A172 (cell line): ENCODE results near the gene STK32C. TPM values are rescaled to one million over a fixed set of nuclear protein-coding genes. Genes with fewer than 3 reads are reported as not detected.

Source experiments
- DNase-seq: peaks from one replicate; pipeline ENCODE4 v3.0.0-alpha.2; 2015; ENCODE audit warnings: low spot score
- total RNA-seq: library from RNA; depleted of rRNA; stranded (reverse); fragments of >200 nt; shearing (Covaris generic); gene quantifications from 2 replicates; pipeline ENCODE4 v1.2.3, GENCODE V29; 2014

The STK32C gene
- total RNA-seq, 1 experiment from 2014 or later, result 23.0 TPM

DNA sequence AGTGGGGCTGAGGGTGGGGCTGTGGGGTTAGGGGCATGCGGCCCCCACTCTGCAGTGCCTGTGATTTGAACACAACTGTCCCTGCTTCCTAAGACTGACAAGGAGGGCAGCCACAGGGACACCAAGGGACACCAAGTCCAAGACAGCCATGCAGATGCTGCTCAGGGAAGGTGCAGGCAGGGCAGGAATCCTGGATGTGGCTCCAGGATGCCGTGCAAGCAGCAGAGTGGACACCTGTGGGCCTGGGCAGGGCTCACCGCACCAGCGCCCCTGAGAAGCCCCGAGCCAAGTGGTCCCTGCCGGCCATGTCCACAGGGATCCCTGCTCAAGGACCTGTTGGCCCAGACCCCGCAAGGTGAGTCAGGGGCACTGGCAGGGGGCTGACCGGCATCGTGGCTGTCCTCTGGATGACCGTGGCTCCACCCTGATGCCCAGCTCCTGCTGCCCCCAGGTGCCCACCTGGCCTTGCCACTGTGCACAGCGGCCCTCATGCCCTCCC, 58.5 kb downstream of the STK32C start:
- DNase-seq, result no peak

DNA sequence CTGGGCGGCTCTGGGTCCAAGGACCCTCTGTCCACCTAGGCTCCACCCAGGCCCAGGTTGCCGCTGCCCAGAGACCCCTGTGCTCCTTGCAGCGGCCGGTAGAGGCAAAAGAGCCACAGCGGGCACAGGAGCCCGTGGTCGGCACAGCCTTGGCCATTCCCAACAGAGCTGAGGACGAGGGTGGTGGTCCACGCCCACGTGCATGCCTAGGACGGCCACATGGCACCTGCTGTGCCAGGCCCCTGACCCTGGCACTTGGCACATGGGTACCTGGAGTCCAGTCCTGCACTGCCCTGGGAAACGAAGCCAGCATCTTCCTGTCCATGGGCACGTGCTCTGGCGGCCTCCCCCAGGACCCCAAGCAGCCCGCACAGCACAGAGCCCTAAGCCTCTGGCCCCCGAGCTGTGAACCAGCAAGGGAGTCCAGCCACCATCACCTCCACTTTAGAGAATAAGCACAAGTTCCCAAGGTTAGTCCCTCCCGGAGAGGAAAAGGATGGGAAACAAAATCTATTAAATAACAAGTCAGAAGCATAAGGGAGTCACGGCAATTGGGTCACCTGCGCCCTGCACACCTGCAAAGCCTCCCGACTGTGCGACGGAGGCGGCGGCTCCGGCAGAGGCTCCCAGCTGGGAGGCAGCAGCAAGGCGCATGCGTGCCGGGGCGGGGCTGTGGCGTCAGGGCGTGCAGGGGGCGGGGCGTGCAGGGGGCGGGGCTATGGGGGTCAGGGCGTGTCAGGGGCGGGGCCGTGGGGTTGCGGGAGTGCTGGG, 59.1 kb downstream of the STK32C start:
- no peak for DNase-seq

DNA sequence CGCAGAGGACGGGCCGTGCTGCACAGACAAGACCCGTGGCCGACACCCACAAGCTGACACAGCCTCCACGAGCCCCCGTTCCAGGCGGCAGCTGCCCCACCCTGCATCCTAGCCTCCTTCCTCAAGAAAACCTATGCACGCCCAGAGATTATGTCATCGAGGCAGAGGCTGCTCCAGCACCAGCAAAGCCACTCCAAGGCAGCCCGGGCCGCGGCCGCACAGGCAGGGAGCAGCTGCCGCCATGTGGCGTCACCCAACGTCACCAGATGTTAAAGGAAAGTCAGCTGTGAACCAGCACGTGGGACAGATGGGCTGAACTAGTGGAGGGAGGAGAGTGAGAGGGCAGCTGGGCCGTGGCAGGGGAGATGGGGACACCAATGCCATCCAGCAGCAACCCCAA, 59.8 kb downstream of the STK32C start:
- no peak for DNase-seq

DNA sequence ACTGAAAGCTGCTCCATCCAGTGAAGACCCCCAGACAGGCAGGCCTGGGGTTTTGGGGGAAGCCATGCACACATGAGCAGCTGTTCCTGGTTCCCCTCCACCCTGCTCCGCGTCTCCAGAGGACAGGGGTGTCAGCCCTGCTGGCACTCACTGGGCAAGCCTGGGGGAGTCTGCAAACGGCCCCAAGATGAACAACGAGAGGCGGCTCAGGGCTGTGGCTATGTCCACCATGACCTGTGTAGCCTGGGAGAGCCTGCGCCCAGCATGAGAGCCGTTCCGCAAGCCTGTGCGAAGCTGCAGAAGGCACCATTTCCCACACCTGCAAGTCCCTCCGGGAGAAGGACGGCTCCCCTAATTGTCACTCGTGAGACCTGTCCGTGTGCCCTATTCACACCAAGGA, 61.5 kb downstream of the STK32C start:
- no peak for DNase-seq

DNA sequence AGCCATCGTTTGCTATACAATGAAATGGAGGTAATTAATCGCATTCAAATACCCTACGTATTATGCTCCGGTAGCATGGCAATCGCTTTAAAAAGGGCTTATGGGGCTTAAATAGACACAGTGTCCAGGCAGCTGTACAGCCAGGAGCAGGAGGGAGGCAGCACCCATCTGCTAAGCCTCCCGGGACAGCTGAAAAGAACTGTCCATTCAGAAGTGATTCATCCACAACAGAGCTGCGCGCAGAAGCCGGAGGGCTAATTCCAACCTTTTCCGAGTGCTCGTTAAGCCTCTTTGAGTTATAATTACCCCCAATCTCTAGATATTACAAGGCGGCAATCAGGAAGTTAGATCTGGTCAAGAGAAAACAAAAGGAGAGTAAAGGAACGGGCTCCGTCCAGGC, 62.7 kb downstream of the STK32C start:
- no peak for DNase-seq

DNA sequence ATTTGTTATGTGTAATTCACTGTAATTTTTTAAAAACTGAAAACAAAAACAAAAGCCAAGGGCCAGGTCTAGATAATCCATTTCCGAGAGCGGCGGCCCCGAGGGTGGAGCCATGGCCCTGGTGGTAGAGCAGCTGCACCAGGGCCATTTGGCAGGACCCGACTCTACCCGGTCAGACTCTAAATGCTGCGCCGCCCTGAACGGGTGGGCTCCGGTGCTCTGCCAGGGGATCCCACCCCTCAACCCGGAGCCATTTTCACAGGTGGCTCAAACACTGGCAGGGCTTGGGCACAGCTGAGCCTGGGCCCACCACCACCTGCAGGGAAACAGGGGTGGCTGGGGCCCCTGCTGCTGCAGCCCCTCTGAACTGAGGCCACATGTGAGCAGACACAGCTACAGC, 64.1 kb downstream of the STK32C start:
- no peak for DNase-seq

DNA sequence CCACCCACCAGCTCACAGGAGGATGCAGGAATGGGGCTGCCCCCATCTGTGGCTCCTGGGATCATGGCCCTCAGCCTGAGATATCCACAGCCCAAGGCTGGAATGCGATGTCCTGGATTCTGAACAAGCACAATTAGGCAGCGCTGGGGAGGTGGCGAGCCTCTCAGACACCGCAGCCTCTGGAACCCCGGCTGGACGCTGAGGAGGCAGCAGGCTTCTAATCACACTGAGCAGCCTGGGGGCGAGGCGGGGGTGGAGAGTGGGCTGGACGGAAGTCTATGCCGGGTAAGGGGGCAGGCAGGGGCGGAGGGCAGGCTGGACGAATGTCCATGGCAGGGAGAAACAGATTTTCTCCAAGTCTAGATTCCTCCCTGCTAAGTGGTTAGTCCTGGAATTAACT, 64.6 kb downstream of the STK32C start:
- no peak for DNase-seq

DNA sequence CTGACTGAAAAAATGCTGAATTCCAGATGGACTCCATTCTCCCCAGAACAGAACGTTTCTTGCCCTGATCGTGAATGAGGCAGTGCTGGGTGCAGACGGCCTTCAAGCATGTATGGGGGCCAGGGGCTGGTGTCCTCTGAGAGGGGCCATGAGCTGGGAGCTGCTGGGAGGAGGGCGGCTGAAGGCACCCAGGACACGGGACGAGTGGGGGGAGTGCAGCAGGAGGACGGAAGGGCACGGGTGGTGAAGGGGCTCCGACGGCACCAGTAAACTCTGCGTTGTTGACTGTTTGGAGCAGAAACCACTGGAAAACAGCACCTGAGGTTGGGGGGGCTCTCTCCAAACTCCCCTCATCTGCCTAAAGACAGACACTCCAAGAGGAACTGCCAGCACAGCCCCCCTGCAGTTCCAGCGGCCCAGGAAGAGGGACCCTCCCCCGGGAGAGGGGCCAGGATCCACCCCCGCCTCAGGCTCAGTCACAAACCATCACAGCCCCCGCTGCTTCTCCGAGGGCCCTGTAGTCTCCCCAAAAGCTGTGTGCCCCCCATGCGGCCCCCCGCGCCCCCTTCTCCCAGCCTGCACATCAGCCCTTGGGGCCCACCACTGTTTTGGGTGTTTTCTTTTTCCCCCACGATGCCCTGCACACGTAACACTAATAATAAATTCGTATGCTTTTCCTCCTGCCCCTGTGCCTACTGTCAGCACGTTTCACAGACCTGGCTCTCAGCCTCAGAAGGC, 65.5 kb downstream of the STK32C start:
- no peak for DNase-seq

DNA sequence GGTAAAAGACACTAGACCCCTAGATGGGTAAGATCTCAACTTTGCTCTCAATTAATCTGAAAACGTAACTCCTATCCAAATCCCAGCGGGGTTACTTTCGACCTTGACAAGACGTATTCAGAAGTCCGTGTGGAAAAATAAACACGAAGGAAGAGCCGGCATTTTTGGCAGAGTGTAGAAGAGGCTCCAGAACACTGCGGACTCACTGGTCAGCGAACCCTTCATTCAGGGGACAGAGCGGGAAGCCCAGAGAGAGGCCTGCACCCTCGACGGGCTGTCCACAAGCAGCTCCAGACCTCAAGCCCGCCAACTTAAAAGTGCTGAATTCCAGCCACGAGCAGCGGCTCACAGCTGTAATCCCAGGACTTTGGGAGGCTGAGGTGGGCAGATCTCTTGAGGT, 66.3 kb downstream of the STK32C start:
- no peak for DNase-seq

DNA sequence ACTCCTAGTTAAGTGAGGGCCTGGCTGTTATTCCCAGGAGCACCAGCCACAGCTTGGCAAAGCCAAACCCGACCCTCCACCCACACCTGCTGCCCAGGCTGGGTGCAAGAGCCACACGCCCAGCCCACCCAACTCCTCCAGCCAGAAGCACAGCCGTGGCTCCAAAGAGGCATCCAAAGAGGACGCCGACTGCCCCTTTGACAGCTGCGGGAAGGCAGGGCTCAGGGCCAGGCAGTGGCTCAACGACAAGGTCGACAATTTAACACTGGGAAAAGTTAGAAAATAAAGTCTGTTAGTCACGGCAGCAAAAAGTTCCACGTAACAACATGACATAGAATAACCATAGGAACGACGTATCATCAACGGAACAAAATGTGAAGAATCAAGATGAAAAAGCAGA, 66.7 kb downstream of the STK32C start:
- no peak for DNase-seq

DNA sequence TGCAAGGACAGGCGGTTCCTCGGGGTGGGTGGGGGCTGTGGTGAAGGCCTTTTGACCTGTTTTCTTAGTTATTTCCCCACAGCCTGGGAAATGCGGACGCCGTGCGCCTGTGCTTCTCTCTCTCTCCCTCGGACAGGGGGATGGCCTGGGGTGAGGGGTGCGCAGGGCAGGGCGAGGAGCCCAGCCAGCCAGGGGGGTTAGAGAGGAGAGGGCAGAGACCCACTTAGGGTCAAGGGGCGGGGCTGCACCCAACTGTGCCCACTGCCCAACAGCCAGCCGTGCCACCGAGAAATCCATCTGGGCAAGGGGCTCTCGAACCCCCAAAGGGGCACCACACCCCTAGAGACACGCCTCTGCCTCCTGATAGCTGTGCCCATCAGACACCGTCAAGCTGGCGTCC, 67.2 kb downstream of the STK32C start:
- DNase-seq, result no peak

DNA sequence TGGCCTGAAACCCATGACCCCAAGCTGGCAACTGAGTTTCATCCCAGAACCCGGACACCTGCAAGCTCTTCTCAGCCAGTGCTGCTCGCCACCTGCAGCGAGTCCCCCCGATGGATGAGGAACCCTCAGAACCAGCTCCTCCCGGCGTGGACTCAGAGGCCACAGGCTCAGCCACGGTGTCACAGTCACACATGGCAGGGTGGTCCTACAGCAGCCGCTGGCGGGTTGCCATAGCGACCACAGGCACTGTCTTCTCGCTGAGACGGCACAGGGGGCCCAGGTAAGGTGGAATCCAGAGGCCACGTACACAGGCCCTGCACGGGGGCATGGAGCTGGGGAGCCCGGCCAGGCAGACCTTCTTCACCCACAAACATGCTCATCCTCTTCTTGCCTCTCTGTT, 67.6 kb downstream of the STK32C start:
- DNase-seq, result no peak

DNA sequence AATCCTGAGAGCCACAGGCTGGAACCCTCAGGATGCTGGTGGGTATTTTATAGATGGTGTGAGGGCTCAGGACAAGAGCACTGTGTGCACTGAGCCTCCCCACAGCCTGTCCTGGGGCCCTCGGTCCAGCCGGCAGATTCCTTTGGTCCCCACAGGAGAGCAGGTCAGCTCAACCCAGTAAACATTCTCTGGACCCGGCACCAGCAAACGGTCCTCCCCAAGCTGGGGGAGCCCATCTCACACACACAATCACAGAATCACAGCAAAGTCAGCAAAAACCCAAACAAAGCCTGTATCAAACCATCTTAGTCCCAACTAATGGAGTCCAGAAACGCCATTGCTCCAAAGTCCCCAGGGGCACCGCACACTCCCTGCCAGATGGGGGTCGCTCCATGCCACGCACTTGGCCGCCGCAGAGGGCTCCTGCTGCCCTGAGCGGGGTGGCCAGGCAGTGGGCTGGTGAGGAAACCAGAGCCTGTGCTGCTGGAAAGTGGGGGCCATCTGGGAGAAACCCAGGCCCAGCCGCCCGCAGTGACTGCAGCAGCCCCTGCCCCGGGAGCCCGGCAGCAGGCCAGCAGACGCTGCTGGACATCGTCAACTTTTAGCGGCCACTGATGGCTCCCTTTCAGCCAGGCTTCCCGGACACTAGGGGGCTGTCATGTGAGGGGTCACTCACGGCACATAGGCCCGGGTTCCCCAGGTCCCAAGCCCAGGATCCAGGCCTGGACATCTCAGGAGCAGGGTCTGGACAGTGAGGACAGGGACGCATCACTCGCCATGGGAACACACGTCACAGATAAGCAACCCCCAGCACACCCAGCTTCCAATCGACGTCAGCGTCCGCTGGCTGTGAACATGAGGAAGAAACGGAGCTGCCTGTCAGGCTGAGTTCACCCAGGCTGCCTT, 68.4 kb downstream of the STK32C start:
- DNase-seq, result no peak

DNA sequence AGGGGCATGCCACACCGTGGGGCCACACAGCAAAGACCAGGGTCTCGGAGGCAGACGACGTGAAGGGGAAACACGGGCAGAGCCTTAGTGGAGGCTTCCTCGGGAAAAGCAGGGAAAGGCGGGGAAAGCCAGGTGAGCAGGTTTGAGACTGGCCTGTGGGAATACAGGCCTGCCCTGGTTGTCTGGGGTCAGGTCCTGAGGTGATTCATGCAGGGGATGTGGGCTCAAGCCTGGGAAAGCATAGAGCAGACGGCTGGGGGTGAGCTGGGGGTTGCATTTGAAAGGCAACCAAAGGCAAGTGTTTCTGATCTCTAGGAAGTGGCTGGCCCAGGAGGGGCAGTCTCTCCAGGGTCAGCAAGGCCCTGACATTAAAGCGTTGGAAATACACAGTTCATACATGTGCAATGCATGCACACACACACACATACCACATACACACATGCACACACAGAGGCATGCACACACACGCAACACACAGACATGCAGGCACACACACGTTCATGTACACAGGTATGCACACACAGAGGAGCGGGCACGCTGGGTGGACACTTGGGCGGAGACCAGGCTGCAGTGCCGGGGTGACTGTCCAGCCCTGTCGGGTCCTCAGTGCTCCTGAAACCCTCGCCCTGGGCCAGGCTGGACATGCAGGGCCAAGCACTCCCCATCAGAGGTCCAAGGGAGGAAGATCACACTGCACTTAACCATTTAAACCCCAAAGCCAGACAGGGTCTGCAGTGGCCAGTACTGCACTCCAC, 69.2 kb downstream of the STK32C start:
- DNase-seq, result no peak

DNA sequence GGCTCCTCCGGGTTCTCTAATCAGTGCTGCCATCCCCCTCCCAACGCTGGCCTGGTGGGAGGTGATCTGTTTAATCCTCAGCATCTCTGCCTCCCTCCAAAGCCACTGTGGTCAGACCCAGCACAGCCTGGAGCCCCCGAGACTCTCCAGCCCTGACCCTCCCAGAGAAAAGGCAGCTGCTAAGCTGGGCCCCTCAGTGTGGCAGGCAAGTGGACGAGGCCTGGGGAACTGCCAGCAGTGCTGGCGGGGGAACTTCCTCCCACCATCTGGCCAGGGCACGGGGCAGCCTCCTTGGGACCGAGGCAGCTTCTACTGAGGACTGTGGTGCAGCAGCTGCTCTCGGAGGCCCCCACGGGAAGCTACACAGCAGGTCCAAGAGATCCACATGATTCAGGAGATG, 69.9 kb downstream of the STK32C start:
- no peak for DNase-seq

DNA sequence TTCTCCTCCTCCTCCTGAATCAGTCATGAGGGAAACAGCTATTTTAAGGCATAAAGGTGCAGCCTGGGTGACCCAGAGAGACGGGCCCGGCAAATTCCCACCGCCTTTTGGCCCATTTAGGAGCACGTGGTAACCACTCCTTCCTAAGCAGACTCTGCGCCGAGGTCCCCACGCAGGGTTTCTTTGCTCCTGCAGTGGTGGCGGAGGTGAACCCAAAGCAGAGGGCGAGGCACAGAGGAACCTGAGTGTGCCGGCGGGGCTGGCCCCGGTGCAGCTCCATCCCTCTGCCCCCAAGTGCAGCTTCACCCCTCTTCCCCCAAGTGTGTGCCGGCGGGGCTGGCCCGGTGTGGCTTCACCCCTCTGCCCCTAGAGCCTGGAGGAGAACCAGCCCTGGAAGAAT, 70.4 kb downstream of the STK32C start:
- DNase-seq, result no peak

DNA sequence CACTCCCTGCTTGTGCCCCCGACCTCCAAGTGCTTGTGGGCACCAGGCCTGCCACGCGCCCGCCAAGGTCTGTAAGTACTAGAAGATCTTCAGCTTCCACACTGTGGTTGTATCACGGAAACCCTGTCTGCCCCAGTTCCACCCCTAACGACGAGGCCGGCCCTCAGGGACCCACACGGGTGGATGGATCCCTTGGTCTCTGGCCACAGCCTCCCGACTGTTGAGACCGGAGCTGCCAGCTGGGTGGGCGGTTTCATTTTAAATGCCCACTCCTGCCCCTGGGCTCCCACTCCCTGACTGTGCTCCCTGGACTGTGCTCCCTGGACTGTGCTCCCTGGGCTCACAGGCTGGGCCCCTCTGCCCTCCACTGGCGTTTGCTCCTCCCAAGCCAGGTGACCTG, 70.9 kb downstream of the STK32C start:
- no peak for DNase-seq

DNA sequence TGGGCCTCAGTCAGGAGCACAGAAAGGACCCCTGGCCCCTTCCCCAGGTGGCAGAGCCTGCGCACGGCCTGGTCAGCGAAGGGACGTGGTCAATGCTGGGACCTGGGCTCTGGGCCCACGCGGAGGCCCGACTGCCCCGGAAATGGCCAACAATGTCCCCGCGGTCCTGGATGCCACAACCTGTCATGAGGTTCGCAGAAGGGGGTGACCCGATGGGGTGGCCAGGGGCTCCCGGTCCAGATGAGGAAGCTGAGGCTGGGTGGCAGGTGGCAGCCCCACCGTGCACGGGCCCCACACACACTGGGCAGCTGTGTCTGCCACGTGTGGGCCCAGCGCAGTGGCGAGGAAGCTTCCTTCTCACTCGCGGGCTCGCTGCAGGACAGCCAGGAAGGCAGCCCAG, 71.6 kb downstream of the STK32C start:
- DNase-seq, result no peak

DNA sequence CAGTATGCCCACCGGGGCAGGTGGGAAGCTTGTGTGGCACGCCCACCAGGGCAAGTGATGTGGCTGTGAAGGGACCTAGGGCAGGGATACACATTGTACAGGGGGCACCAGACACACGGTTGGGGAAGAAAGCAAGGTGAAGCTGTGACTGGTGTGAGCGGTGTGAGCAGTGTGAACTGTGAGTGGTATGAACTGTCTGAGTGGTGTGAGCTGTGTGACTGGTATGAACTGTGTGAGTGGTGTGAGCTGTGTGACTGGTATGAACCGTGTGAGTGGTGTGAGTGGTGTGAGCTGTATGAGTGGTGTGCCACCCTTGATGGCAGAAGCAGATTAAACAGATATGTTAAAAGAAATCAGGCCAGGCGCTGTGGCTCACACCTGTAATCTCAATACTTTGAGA, 72.9 kb downstream of the STK32C start:
- DNase-seq, result no peak

DNA sequence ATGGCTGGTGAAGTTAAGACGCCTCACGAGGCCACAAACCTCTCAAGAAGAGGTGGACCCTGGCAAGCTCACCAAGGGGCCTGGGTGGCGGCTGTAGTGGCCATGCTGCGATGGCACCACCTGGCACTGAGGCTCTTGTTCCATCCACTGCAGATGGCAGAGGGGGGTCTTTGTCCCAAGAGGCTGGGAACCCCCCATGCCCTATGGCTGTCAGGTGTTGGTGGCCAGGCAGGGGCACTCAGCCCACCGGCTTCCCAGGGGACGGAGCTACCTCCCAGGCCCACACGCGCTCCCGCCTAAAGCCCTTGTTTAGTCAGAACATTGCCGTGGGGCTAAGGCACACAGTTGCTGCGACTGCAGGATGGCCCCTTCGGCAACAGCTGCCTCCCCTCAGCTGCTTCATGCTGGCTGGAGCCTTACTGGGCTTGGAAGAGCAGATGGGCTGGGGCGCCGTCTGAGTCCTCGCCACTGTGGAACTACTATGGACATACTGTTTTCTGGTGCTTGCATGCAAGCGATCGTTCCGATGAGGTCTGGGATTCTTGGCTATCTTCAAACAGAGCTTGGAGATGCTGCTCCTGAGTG, 74.2 kb downstream of the STK32C start:
- no peak for DNase-seq

DNA sequence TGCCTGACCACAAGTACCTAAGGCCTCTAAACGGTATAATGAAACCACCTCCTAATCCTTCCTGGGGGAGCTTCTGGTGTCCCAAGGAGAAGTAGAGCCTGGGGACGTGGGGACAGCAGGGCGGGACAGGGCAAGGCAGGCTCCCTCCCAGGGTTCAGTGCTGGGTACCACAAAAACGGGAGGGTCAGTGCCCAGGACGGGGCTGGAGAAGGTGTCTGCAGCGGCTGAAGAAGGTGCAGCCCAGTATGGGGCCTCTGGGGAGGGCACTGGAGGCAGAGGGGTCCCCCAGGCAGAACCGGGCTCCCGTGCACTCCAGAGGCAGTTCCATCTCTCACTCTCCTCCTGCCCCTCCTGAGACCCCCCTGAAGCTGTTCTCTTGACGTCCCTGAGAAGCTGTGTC, 74.8 kb downstream of the STK32C start:
- DNase-seq, result no peak
